Smooth muscle cell (in vitro differentiated cells): ENCODE results near the gene SIK2. TPM values are rescaled to one million over a fixed set of nuclear protein-coding genes. Genes with fewer than 3 reads are reported as not detected.

Source experiments
- DNase-seq: peaks from one replicate; lab custom pipeline; 2025; ENCODE audit not compliant: unreplicated experiment; lab: John Stamatoyannopoulos, UW
- H2AFZ ChIP-seq: fragments of 200-600 bp; sonication (generic); 2 replicates; pipeline ENCODE4 v1.6.0; 2016; ENCODE audit warnings: antibody characterized with exemption, low read depth, mild to moderate bottlenecking
- H3F3A ChIP-seq: fragments of 200-600 bp; sonication (generic); 2 replicates; pipeline ENCODE4 v1.6.0; 2017; ENCODE audit warnings: antibody characterized with exemption, low read depth
- H3K27ac ChIP-seq: fragments of 200-600 bp; sonication (generic); 2 replicates; pipeline ENCODE4 v1.5.1; 2016; ENCODE audit warnings: low read depth, mild to moderate bottlenecking
- H3K27me3 ChIP-seq: fragments of 200-600 bp; sonication (generic); 2 replicates; pipeline ENCODE4 v1.6.1; 2016; ENCODE audit warnings: low read depth, mild to moderate bottlenecking
- H3K36me3 ChIP-seq: fragments of 200-600 bp; sonication (generic); 2 replicates; pipeline ENCODE4 v1.5.1; 2016; ENCODE audit warnings: low read depth
- H3K4me1 ChIP-seq: fragments of 200-600 bp; sonication (generic); 2 replicates; pipeline ENCODE4 v1.5.1; 2016; ENCODE audit warnings: low read depth
- H3K4me2 ChIP-seq: fragments of 200-600 bp; sonication (generic); 2 replicates; pipeline ENCODE4 v1.6.0; 2016; ENCODE audit warnings: mild to moderate bottlenecking
- H3K4me3 ChIP-seq: fragments of 200-600 bp; sonication (generic); 2 replicates; pipeline ENCODE4 v1.5.1; 2016; ENCODE audit warnings: mild to moderate bottlenecking
- H3K79me2 ChIP-seq: fragments of 200-600 bp; sonication (generic); 2 replicates; pipeline ENCODE4 v1.6.0; 2016; ENCODE audit warnings: low read depth, mild to moderate bottlenecking
- H3K9ac ChIP-seq: fragments of 200-600 bp; sonication (generic); 2 replicates; pipeline ENCODE4 v1.6.0; 2016; ENCODE audit warnings: low read depth
- H3K9me3 ChIP-seq: fragments of 200-600 bp; sonication (generic); replicated peaks from 2 replicates; pipeline ENCODE4 v1.5.1; 2016; ENCODE audit warnings: low read depth
- H4K20me1 ChIP-seq: fragments of 200-600 bp; sonication (generic); 2 replicates; pipeline ENCODE4 v1.6.0; 2016; ENCODE audit warnings: low read depth
- WGBS: methylation state at CpG from one replicate; pipeline ENCODE4 v1.1.7; 2016; ENCODE audit warnings: low lambda C conversion rate; 5-methylcytosine and 5-hydroxymethylcytosine counted together
- polyA plus RNA-seq: library from polyadenylated mRNA; unstranded; fragments of >200 nt; fragmentation: Nextera tagmentation; extraction: Ambion mirVana; gene quantifications from 2 replicates; pipeline ENCODE4 v1.2.1, GENCODE V29; 2016
- total RNA-seq: library from RNA; depleted of rRNA; stranded (reverse); fragments of >200 nt; gene quantifications from 2 replicates; pipeline ENCODE4 v1.2.3, GENCODE V29; 2014
- TF ChIP-seq, protein P1 (sequence below): fragments of 200-600 bp; sonication (generic); IDR thresholded peaks from 2 replicates; pipeline ENCODE4 v1.5.1; 2017; ENCODE audit warnings: borderline replicate concordance, mild to moderate bottlenecking, antibody characterized with exemption; ENCODE audit not compliant: insufficient read depth, poor library complexity, severe bottlenecking

SIK2 gene
- total and polyA plus RNA-seq, 2 experiments from 2014 or later, result 1.9 to 14.1 TPM

DNA sequence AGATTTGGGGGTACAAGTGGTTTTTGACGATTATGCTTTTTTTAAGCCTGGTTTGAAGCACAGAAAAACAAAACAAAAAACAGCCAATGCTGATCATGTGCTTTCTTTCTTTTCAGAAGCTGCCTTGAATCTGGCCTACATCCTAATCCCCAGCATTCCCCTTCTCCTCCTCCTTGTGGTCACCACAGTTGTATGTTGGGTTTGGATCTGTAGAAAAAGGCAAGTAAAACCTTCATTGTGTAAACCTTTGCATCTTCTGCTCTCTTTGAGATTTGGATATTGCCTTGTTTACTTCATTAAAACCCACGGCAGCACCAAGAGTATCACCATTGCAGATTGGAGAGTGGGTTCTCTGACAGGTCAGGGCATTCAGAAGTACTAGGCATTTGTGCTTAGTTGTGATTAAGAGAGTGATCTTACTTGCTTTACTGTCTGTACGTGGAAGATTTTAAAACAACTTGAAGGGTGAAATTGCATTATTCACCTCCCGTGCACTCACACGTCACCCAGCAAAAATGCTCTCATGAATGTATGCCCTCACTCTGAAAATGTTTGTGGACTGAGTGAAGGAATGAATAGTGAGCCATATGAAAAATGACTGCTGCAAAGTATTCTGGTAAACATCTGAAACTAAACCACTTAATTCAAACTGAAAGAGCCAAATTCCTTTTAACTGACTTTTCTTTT, 44.7 kb upstream of the SIK2 start:
- 71% methylated on average over 5 of the region's 5 CpGs for WGBS
- TF ChIP-seq, protein P1, sequence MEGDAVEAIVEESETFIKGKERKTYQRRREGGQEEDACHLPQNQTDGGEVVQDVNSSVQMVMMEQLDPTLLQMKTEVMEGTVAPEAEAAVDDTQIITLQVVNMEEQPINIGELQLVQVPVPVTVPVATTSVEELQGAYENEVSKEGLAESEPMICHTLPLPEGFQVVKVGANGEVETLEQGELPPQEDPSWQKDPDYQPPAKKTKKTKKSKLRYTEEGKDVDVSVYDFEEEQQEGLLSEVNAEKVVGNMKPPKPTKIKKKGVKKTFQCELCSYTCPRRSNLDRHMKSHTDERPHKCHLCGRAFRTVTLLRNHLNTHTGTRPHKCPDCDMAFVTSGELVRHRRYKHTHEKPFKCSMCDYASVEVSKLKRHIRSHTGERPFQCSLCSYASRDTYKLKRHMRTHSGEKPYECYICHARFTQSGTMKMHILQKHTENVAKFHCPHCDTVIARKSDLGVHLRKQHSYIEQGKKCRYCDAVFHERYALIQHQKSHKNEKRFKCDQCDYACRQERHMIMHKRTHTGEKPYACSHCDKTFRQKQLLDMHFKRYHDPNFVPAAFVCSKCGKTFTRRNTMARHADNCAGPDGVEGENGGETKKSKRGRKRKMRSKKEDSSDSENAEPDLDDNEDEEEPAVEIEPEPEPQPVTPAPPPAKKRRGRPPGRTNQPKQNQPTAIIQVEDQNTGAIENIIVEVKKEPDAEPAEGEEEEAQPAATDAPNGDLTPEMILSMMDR, result no peak
- H3K9ac ChIP-seq, result peak overlapping the region; percentile 30
- peak overlapping the region; percentile 74 for H3K27ac ChIP-seq
- H3K36me3 ChIP-seq, result peaks cover 7% of the 10 kb centered on the region
- no peaks in the 10 kb centered on the region for H3K79me2 ChIP-seq
- DNase-seq, result no peak
- H3K9me3 ChIP-seq, result no peaks in the 10 kb centered on the region
- H4K20me1 ChIP-seq, result no peaks in the 10 kb centered on the region
- H2AFZ ChIP-seq, result no peak overlapping the region
- peaks cover 6% of the 10 kb centered on the region for H3K4me1 ChIP-seq
- peak overlapping the region; percentile 3 for H3K4me2 ChIP-seq
- H3F3A ChIP-seq, result no peaks in the 10 kb centered on the region
- H3K4me3 ChIP-seq, result no peak overlapping the region
- H3K27me3 ChIP-seq, result no peaks in the 10 kb centered on the region

DNA sequence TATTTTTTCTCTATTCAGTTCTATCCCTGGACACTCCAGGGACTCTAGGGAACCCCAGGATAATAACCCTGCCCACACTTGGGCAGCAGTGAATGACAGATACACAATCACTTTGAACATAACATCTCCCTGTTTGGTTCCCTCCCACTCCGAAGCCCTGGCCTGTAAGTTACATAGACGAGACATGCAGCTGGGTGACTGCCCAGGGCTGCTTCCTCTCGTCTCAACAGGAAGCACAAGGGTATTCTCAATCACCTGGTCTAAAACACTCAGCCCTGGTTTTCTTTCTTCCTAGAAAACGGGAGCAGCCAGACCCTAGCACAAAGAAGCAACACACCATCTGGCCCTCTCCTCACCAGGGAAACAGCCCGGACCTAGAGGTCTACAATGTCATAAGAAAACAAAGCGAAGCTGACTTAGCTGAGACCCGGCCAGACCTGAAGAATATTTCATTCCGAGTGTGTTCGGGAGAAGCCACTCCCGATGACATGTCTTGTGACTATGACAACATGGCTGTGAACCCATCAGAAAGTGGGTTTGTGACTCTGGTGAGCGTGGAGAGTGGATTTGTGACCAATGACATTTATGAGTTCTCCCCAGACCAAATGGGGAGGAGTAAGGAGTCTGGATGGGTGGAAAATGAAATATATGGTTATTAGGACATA, 42.3 kb upstream of the SIK2 start:
- DNase-seq, result no peak
- H3K4me3 ChIP-seq, result no peak overlapping the region
- WGBS, result 94% methylated on average over 11 of the region's 11 CpGs
- H3K79me2 ChIP-seq, result no peaks in the 10 kb centered on the region
- peaks cover 2% of the 10 kb centered on the region for H3K36me3 ChIP-seq
- H3K27me3 ChIP-seq, result no peaks in the 10 kb centered on the region
- H2AFZ ChIP-seq, result no peak overlapping the region
- H3K4me1 ChIP-seq, result peaks cover 6% of the 10 kb centered on the region
- H3K9ac ChIP-seq, result no peak overlapping the region
- no peaks in the 10 kb centered on the region for H4K20me1 ChIP-seq
- H3K9me3 ChIP-seq, result no peaks in the 10 kb centered on the region
- no peaks in the 10 kb centered on the region for H3F3A ChIP-seq
- H3K27ac ChIP-seq, result no peak overlapping the region
- H3K4me2 ChIP-seq, result no peak overlapping the region
- TF ChIP-seq, protein P1, result no peak

DNA sequence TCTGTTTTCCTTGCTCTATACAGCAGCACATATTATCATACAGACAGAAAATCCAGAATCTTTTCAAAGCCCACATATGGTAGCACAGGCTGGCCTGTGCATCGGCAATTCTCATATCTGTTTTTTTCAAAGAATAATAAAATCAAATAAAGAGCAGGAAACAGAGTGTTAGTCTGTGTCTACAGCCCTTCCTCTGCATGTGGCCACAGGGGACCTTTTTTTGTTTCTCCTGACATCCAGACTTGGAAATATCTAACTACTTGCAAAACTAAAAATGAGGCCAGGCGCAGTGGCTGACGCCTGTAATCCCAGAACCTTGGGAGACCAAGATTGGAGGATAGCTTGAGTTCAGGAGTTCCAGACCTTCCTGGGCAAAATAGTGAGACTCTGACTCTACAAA, 41.4 kb upstream of the SIK2 start:
- Histone ChIP-seq H3K79me2 (no peaks in the 10 kb centered on the region), H3K4me3 (no peak overlapping the region), H2AFZ (no peak overlapping the region), H3K4me2 (no peak overlapping the region), H3K36me3 (no peaks in the 10 kb centered on the region), H3K9me3 (no peaks in the 10 kb centered on the region), H3K9ac (no peak overlapping the region), H3K4me1 (peaks cover 6% of the 10 kb centered on the region), H3K27ac (no peak overlapping the region), H4K20me1 (no peaks in the 10 kb centered on the region), H3F3A (no peaks in the 10 kb centered on the region), H3K27me3 (no peaks in the 10 kb centered on the region)
- DNase-seq, result no peak
- TF ChIP-seq, protein P1, result no peak
- 93% methylated on average over 3 of the region's 3 CpGs for WGBS
